Stimulated activated memory B cell treated with anti-CD40 and anti-IgM and Interleukin-4, amounts not matched to agents 10 μg/mL and 1 μg/mL and 100 μg/mL, for 72 hours (primary cell): ENCODE measurements around the gene RASGRP2.

Source experiments
- ATAC-seq: fragments of 150-1000 bp; cut with Tn5 transposase; 2 replicates; pipeline ENCODE4 v1.10.0; 2021
- H3K27ac Mint-ChIP-seq: one replicate; pipeline ENCODE4 v1.8.0; 2022; ENCODE audit warnings: mild to moderate bottlenecking, mixed read lengths
- H3K27me3 Mint-ChIP-seq: one replicate; pipeline ENCODE4 v1.8.0; 2022; ENCODE audit warnings: mixed read lengths
- H3K36me3 Mint-ChIP-seq: one replicate; pipeline ENCODE4 v1.8.0; 2022; ENCODE audit warnings: mixed read lengths
- H3K4me1 Mint-ChIP-seq: one replicate; pipeline ENCODE4 v1.8.0; 2022; ENCODE audit warnings: mixed read lengths
- H3K4me3 Mint-ChIP-seq: one replicate; pipeline ENCODE4 v1.8.0; 2022; ENCODE audit warnings: mild to moderate bottlenecking, moderate library complexity, mixed read lengths
- H3K9me3 Mint-ChIP-seq: one replicate; pipeline ENCODE4 v1.8.0; 2022; ENCODE audit warnings: mixed read lengths

Gene RASGRP2

GRCh38 chr11:64694026-64694755 lies 49.8 kb downstream of the RASGRP2 start:
- H3K4me3 Mint-ChIP-seq = no peak overlapping the region
- no peaks in the 10 kb centered on the region for H3K9me3 Mint-ChIP-seq
- peaks cover 26% of the 10 kb centered on the region for H3K4me1 Mint-ChIP-seq
- ATAC-seq = no peak
- peaks cover 32% of the 10 kb centered on the region for H3K27me3 Mint-ChIP-seq
- H3K36me3 Mint-ChIP-seq = no peaks in the 10 kb centered on the region
- H3K27ac Mint-ChIP-seq = peak overlapping the region; percentile 64

GRCh38 chr11:64692764-64693331 lies 51.1 kb downstream of the RASGRP2 start:
- peaks cover 32% of the 10 kb centered on the region for H3K27me3 Mint-ChIP-seq
- peak overlapping the region; percentile 65 for H3K4me3 Mint-ChIP-seq
- peaks cover 40% of the 10 kb centered on the region for H3K4me1 Mint-ChIP-seq
- H3K27ac Mint-ChIP-seq = peak overlapping the region; percentile 46
- H3K9me3 Mint-ChIP-seq = no peaks in the 10 kb centered on the region
- no peaks in the 10 kb centered on the region for H3K36me3 Mint-ChIP-seq
- no peak for ATAC-seq

GRCh38 chr11:64691543-64691942 lies 52.4 kb downstream of the RASGRP2 start:
- Mint-ChIP-seq H3K9me3 (no peaks in the 10 kb centered on the region), H3K27ac (no peak overlapping the region), H3K27me3 (peaks cover 32% of the 10 kb centered on the region), H3K36me3 (no peaks in the 10 kb centered on the region), H3K4me1 (peaks cover 43% of the 10 kb centered on the region), H3K4me3 (no peak overlapping the region)
- no peak for ATAC-seq

- Mint-ChIP-seq H3K27ac (no peak overlapping the region), H3K36me3 (no peaks in the 10 kb centered on the region), H3K27me3 (peaks cover 32% of the 10 kb centered on the region), H3K4me1 (peaks cover 42% of the 10 kb centered on the region), H3K9me3 (no peaks in the 10 kb centered on the region), H3K4me3 (no peak overlapping the region)
- no peak for ATAC-seq
Observed at GRCh38 chr11:64690235-64690634, 53.7 kb downstream of the RASGRP2 start.

- Mint-ChIP-seq H3K27ac (peak overlapping the region; percentile 18), H3K27me3 (peaks cover 22% of the 10 kb centered on the region), H3K36me3 (no peaks in the 10 kb centered on the region), H3K4me1 (peaks cover 32% of the 10 kb centered on the region), H3K4me3 (peak overlapping the region; percentile 65), H3K9me3 (no peaks in the 10 kb centered on the region)
- peak; percentile 96 for ATAC-seq
Observed at GRCh38 chr11:64688534-64688982, 55.4 kb downstream of the RASGRP2 start.

- no peak for ATAC-seq
- Mint-ChIP-seq H3K9me3 (no peaks in the 10 kb centered on the region), H3K4me3 (peak overlapping the region; percentile 65), H3K36me3 (no peaks in the 10 kb centered on the region), H3K27me3 (peaks cover 15% of the 10 kb centered on the region), H3K4me1 (peaks cover 27% of the 10 kb centered on the region), H3K27ac (peak overlapping the region; percentile 18)
Observed at GRCh38 chr11:64687643-64688533, 56.1 kb downstream of the RASGRP2 start.

- no peaks in the 10 kb centered on the region for H3K9me3 Mint-ChIP-seq
- ATAC-seq = no peak
- H3K4me3 Mint-ChIP-seq = no peak overlapping the region
- peaks cover 20% of the 10 kb centered on the region for H3K4me1 Mint-ChIP-seq
- H3K27ac Mint-ChIP-seq = no peak overlapping the region
- peaks cover 8% of the 10 kb centered on the region for H3K27me3 Mint-ChIP-seq
- H3K36me3 Mint-ChIP-seq = no peaks in the 10 kb centered on the region
Observed at GRCh38 chr11:64687204-64687603, 56.7 kb downstream of the RASGRP2 start.

- Mint-ChIP-seq H3K4me3 (no peak overlapping the region), H3K4me1 (peaks cover 19% of the 10 kb centered on the region), H3K27ac (no peak overlapping the region), H3K27me3 (peaks cover 6% of the 10 kb centered on the region), H3K9me3 (no peaks in the 10 kb centered on the region), H3K36me3 (no peaks in the 10 kb centered on the region)
- no peak for ATAC-seq
Observed at GRCh38 chr11:64686466-64687170, 57.3 kb downstream of the RASGRP2 start.

GRCh38 chr11:64685536-64685935 lies 58.4 kb downstream of the RASGRP2 start:
- ATAC-seq = no peak
- peaks cover 12% of the 10 kb centered on the region for H3K27me3 Mint-ChIP-seq
- peaks cover 19% of the 10 kb centered on the region for H3K4me1 Mint-ChIP-seq
- no peak overlapping the region for H3K27ac Mint-ChIP-seq
- no peaks in the 10 kb centered on the region for H3K9me3 Mint-ChIP-seq
- H3K36me3 Mint-ChIP-seq = no peaks in the 10 kb centered on the region
- no peak overlapping the region for H3K4me3 Mint-ChIP-seq

GRCh38 chr11:64684357-64684756 lies 59.6 kb downstream of the RASGRP2 start:
- Mint-ChIP-seq H3K4me3 (no peak overlapping the region), H3K27ac (no peak overlapping the region), H3K27me3 (peaks cover 12% of the 10 kb centered on the region), H3K4me1 (peaks cover 19% of the 10 kb centered on the region), H3K9me3 (no peaks in the 10 kb centered on the region), H3K36me3 (no peaks in the 10 kb centered on the region)
- no peak for ATAC-seq

- no peak overlapping the region for H3K4me3 Mint-ChIP-seq
- ATAC-seq = no peak
- peaks cover 17% of the 10 kb centered on the region for H3K4me1 Mint-ChIP-seq
- no peak overlapping the region for H3K27ac Mint-ChIP-seq
- H3K27me3 Mint-ChIP-seq = peaks cover 42% of the 10 kb centered on the region
- H3K36me3 Mint-ChIP-seq = no peaks in the 10 kb centered on the region
- H3K9me3 Mint-ChIP-seq = no peaks in the 10 kb centered on the region
Observed at GRCh38 chr11:64681171-64681570, 62.8 kb downstream of the RASGRP2 start.

- no peak overlapping the region for H3K4me3 Mint-ChIP-seq
- peaks cover 30% of the 10 kb centered on the region for H3K4me1 Mint-ChIP-seq
- no peak for ATAC-seq
- no peak overlapping the region for H3K27ac Mint-ChIP-seq
- no peaks in the 10 kb centered on the region for H3K36me3 Mint-ChIP-seq
- no peaks in the 10 kb centered on the region for H3K9me3 Mint-ChIP-seq
- H3K27me3 Mint-ChIP-seq = peaks cover 47% of the 10 kb centered on the region
Observed at GRCh38 chr11:64679846-64680245, 64.1 kb downstream of the RASGRP2 start.

- Mint-ChIP-seq H3K9me3 (no peaks in the 10 kb centered on the region), H3K27ac (no peak overlapping the region), H3K4me1 (peaks cover 42% of the 10 kb centered on the region), H3K27me3 (peaks cover 47% of the 10 kb centered on the region), H3K4me3 (no peak overlapping the region), H3K36me3 (no peaks in the 10 kb centered on the region)
- ATAC-seq = peak; percentile 47
Observed at GRCh38 chr11:64677441-64678023, 66.4 kb downstream of the RASGRP2 start.
